ENCODE data around the gene MAPK7. TPM values are rescaled to one million over a fixed set of nuclear protein-coding genes. Genes with fewer than 3 reads are reported as not detected.

MAPK7 gene
- total and polyA plus RNA-seq, 9 of the 15 experiments (the other 6 are each of a cell fraction or from before 2014, with no cell fraction given), result 0.46 to 7.5 (median 2.5) TPM

- Histone ChIP-seq H3K36me3 (ENCODE audit: control insufficient read depth, insufficient read depth, low read length) (peaks cover 16% of the 10 kb centered on the region; the same call in 2 of the 3 replicates), H3K9ac (ENCODE audit: insufficient read depth in 1 of 2, low read depth in 2 of 2, low read length in 2 of 2) (0 out of 4 replicates have a peak overlapping the region, but pooled peaks of 1 of the 2 experiments have one; percentile 28), H3K79me2 (ENCODE audit: control insufficient read depth, insufficient read depth, low read length) (no peaks in the 10 kb centered on the region), H3K4me2 (ENCODE audit: insufficient read depth, low read length) (no peak overlapping the region), H3K9me1 (ENCODE audit: control insufficient read depth, insufficient read depth, low read length) (no peaks in the 10 kb centered on the region), H3K4me3 (no peak overlapping the region), H2AFZ (ENCODE audit: low read depth, low read length) (no peak overlapping the region), H3K9me3 (replicated peaks; ENCODE audit: control insufficient read depth, insufficient read depth, low read depth, low read length) (no peaks in the 10 kb centered on the region), H4K20me1 (replicated peaks; ENCODE audit: control insufficient read depth, insufficient read depth, low read length) (no peaks in the 10 kb centered on the region), H3K27ac (ENCODE audit: extremely low read depth, low read depth, low read length) (no peak overlapping the region; the same call in 2 of the 3 replicates), H3K27me3 (ENCODE audit: control insufficient read depth in 2 of 2, insufficient read depth in 2 of 2, low read length in 2 of 2) (no peaks in the 10 kb centered on the region), H3K4me1 (replicated peaks in 1 of 2; ENCODE audit: control insufficient read depth in 2 of 2, insufficient read depth in 2 of 2, low read length in 2 of 2) (peaks cover 3 to 27% of the 10 kb centered on the region in 2 experiments; a peak in 4 of 5 replicates)
- intact Hi-C loops (cut with micrococcal nuclease) (no loop called here), in situ Hi-C loops (cut with MboI) (no loop called here)
- ATAC-seq (peak; percentile 80), FAIRE-seq (no peak), DNase-seq (ENCODE audit: extremely low read depth in 1 of 4, low spot score in 3 of 4) (peak; percentile 14 to 51 (median 34))
- WGBS (ENCODE audit: insufficient coverage, low coverage, missing lambda C conversion rate), result 43% methylated on average over 7 of the region's 16 CpGs
- ChIA-PET CTCF (ENCODE audit: low intra/inter-chr PET ratio) (no interaction called here), POLR2A (no interaction called here)
- no TSS peak for BruUV-seq (replicated peaks)
- TF ChIP-seq DLX4 (CRISPR knock-in tag; IDR thresholded peaks at IDR 0.05) (no peak), ZNF395 (CRISPR knock-in tag; IDR thresholded peaks at IDR 0.05) (0 out of 2 replicates have a peak, but pooled peaks have one; percentile 25), EZH2 (IDR thresholded peaks at IDR 0.05; ENCODE audit: borderline replicate concordance, low read depth, low read length) (no peak), ELK3 (CRISPR knock-in tag; IDR thresholded peaks at IDR 0.05) (no peak), SMC3 (conservative IDR thresholded peaks at IDR 0.05; ENCODE audit: insufficient read depth, low read depth, low read length) (no peak), USF1 (CRISPR knock-in tag; IDR thresholded peaks at IDR 0.05) (peak; percentile 37; the same call in 1 of the 2 replicates), DNMT1 (IDR thresholded peaks at IDR 0.05) (no peak), HSF4 (CRISPR knock-in tag; IDR thresholded peaks at IDR 0.05; ENCODE audit: borderline replicate concordance) (no peak), CUX1 (CRISPR knock-in tag; IDR thresholded peaks at IDR 0.05) (no peak), BMI1 (IDR thresholded peaks at IDR 0.05; ENCODE audit: low read length) (no peak), THRAP3 (IDR thresholded peaks at IDR 0.05; ENCODE audit: borderline replicate concordance) (no peak), ZNF3 (CRISPR knock-in tag; IDR thresholded peaks at IDR 0.05) (no peak), NCOA6 (IDR thresholded peaks at IDR 0.05) (no peak)
These were observed 6.6 kb downstream of the MAPK7 start for GRCh38 chr17:19384723-19385391.

Data from K562 (cell line).